ENCODE results near the gene CDAN1.
A peak's percentile ranks its signal among the peaks of the same experiment; 100 is the strongest.

The CDAN1 gene

GRCh38 chr15:42734076-42734672 is 2.8 kb downstream of the CDAN1 start:
- no peak for DNase-seq

GRCh38 chr15:42733027-42733426 is 3.9 kb downstream of the CDAN1 start:
- DNase-seq: no peak

- DNase-seq: no peak
Measured at GRCh38 chr15:42732095-42732827, 4.7 kb downstream of the CDAN1 start.

GRCh38 chr15:42731461-42731860 is 5.5 kb downstream of the CDAN1 start:
- DNase-seq: no peak

- no peak for DNase-seq
Measured at GRCh38 chr15:42730536-42730935, 6.4 kb downstream of the CDAN1 start.

GRCh38 chr15:42730135-42730534 is 6.8 kb downstream of the CDAN1 start:
- no peak for DNase-seq

GRCh38 chr15:42729409-42729808 is 7.5 kb downstream of the CDAN1 start:
- no peak for DNase-seq

GRCh38 chr15:42728972-42729371 is 8.0 kb downstream of the CDAN1 start:
- no peak for DNase-seq

- DNase-seq: no peak
Measured at GRCh38 chr15:42728560-42728959, 8.4 kb downstream of the CDAN1 start.

GRCh38 chr15:42727750-42728381 is 9.1 kb downstream of the CDAN1 start:
- no peak for DNase-seq

- peak; percentile 29 for DNase-seq
Measured at GRCh38 chr15:42726114-42726513, 10.8 kb downstream of the CDAN1 start.

- DNase-seq: no peak
Measured at GRCh38 chr15:42725331-42725903, 11.5 kb downstream of the CDAN1 start.

- DNase-seq: no peak
Measured at GRCh38 chr15:42724276-42724675, 12.7 kb downstream of the CDAN1 start.

- peak; percentile 71 for DNase-seq
Measured at GRCh38 chr15:42723068-42723467, 13.9 kb downstream of the CDAN1 start.

GRCh38 chr15:42721916-42722315 is 15.0 kb downstream of the CDAN1 start:
- no peak for DNase-seq

- DNase-seq: no peak
Measured at GRCh38 chr15:42721016-42721415, 15.9 kb downstream of the CDAN1 start.

GRCh38 chr15:42720071-42720470 is 16.9 kb downstream of the CDAN1 start:
- peak; percentile 29 for DNase-seq

- no peak for DNase-seq
Measured at GRCh38 chr15:42719043-42719442, 17.9 kb downstream of the CDAN1 start.

GRCh38 chr15:42716626-42717025 is 20.3 kb downstream of the CDAN1 start:
- DNase-seq: no peak

- DNase-seq: no peak
Measured at GRCh38 chr15:42716125-42716524, 20.8 kb downstream of the CDAN1 start.

- DNase-seq: no peak
Measured at GRCh38 chr15:42712584-42712983, 24.3 kb downstream of the CDAN1 start.

- no peak for DNase-seq
Measured at GRCh38 chr15:42711746-42712145, 25.2 kb downstream of the CDAN1 start.

GRCh38 chr15:42710662-42711061 is 26.3 kb downstream of the CDAN1 start:
- DNase-seq: no peak

Measured in NCI-H82 (cell line).